ENCODE results near the gene KLHL3.

Gene KLHL3

DNA sequence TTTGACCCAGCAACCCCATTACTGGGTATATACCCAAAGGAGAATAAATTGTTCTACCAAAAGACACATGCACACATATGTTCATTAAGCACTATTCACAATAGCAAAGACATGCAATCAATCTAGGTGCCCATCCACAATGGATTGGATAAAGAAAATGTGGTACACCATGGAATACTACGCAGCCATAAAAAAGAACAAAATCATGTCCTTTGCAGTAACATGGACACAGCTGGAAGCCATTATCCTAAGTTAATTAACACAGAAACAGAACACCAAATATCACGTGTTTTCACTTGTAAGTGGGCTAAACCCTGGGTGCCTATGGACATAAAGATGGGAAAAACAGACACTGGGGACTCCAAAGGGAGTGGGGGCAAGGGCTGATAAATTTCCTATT lies 46.6 kb downstream of the KLHL3 start:
- Histone ChIP-seq H3K27me3 (ENCODE audit: insufficient read depth, low read length) (no peaks in the 10 kb centered on the region), H3K27ac (ENCODE audit: low read depth, low read length) (no peak overlapping the region), H3K4me1 (ENCODE audit: insufficient read depth, low read length) (no peaks in the 10 kb centered on the region), H3K9ac (ENCODE audit: low read depth, low read length) (no peak overlapping the region), H3K36me3 (ENCODE audit: insufficient read depth, low read length) (peaks cover 15% of the 10 kb centered on the region; the same call in 1 of the 2 replicates), H3K9me3 (ENCODE audit: insufficient read depth, low read depth, low read length) (peaks cover 3% of the 10 kb centered on the region; the same call in 1 of the 2 replicates), H3K4me3 (ENCODE audit: low read length) (no peak overlapping the region)
- WGBS = 95% methylated on average over 2 of the region's 2 CpGs

DNA sequence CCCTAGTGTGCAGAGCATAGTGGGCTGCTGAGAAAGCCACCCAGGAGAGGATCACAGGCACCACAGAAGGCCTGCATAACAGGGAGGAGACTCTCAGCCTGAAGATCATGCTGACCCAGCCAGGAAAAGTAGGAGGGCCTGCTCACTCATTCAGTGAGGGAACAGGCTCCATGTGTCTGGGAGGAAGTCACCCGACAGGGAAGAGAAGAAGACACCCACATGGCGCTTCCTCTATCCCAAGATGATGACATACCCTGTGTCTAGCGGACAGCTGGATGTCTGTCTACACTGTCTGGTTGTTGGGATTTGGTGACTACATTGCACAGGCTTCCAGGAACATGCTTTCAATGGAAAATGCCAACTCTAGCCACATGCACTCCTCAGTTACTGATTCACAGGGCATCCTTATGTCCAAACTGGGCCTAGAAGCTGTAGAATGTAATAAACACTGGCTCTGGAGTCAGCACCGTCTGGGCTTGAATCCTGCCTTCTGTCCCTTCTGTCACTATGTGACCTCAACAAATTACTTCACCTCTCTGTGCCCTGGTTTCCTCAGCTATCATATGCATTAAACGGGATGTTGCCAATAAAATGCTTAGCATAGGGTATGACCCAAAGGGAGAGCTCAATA lies 47.6 kb downstream of the KLHL3 start:
- 75% methylated on average over 5 of the region's 5 CpGs for WGBS
- Histone ChIP-seq H3K9me3 (ENCODE audit: insufficient read depth, low read depth, low read length) (peaks cover 3% of the 10 kb centered on the region; the same call in 1 of the 2 replicates), H3K4me1 (ENCODE audit: insufficient read depth, low read length) (no peaks in the 10 kb centered on the region), H3K36me3 (ENCODE audit: insufficient read depth, low read length) (peaks cover 15% of the 10 kb centered on the region; the same call in 1 of the 2 replicates), H3K4me3 (ENCODE audit: low read length) (no peak overlapping the region), H3K27me3 (ENCODE audit: insufficient read depth, low read length) (no peaks in the 10 kb centered on the region), H3K9ac (ENCODE audit: low read depth, low read length) (no peak overlapping the region), H3K27ac (ENCODE audit: low read depth, low read length) (no peak overlapping the region)

DNA sequence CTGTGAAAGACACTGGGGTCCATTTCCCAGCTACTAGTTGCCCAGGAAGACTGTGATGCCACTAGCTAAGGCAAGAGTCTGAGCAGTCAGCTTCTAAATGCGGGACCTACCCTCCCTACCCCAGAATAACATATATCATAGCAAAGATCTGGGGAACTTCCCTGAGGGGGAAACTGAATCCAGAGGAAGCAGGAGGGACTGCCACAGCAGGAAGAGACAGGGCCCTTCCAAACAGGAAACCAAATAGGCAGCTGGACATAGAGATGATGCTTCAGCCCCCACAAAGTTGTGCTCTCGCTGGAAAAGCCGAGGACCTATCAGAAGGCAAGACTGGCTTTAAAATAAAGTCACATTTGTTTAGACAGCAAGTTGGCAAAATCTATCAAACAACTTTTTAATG lies 51.1 kb downstream of the KLHL3 start:
- Histone ChIP-seq H3K4me1 (ENCODE audit: insufficient read depth, low read length) (no peaks in the 10 kb centered on the region), H3K36me3 (ENCODE audit: insufficient read depth, low read length) (peaks cover 6% of the 10 kb centered on the region; the same call in 1 of the 2 replicates), H3K27me3 (ENCODE audit: insufficient read depth, low read length) (no peaks in the 10 kb centered on the region), H3K27ac (ENCODE audit: low read depth, low read length) (no peak overlapping the region), H3K4me3 (ENCODE audit: low read length) (no peak overlapping the region), H3K9ac (ENCODE audit: low read depth, low read length) (no peak overlapping the region), H3K9me3 (ENCODE audit: insufficient read depth, low read depth, low read length) (peaks cover 3% of the 10 kb centered on the region; the same call in 1 of the 2 replicates)
- 89% methylated on average over 3 of the region's 3 CpGs for WGBS

DNA sequence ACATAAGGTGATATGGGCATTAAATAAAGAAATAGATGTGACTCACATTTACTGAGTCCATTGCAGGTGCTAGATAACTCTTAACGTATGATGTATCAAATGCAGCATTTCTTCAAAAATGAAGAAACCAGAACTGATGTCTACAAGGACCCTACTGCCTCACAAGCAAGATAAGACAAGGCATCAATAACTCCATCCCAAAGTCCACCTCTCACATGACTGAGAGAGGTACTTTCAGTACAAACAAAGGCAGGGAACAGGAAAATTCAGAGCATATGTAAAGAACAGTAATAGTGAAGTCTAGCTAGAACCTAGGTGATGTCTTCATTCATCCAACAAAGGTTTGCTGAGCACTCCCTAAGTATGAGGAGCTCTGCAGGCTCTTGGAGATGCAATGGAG lies 54.7 kb downstream of the KLHL3 start:
- Histone ChIP-seq H3K9me3 (ENCODE audit: insufficient read depth, low read depth, low read length) (no peaks in the 10 kb centered on the region), H3K4me3 (ENCODE audit: low read length) (no peak overlapping the region), H3K27ac (ENCODE audit: low read depth, low read length) (no peak overlapping the region), H3K9ac (ENCODE audit: low read depth, low read length) (no peak overlapping the region), H3K27me3 (ENCODE audit: insufficient read depth, low read length) (no peaks in the 10 kb centered on the region), H3K36me3 (ENCODE audit: insufficient read depth, low read length) (peaks cover 12% of the 10 kb centered on the region), H3K4me1 (ENCODE audit: insufficient read depth, low read length) (no peaks in the 10 kb centered on the region)
- WGBS = 100% methylated on average over 1 of the region's 1 CpG

DNA sequence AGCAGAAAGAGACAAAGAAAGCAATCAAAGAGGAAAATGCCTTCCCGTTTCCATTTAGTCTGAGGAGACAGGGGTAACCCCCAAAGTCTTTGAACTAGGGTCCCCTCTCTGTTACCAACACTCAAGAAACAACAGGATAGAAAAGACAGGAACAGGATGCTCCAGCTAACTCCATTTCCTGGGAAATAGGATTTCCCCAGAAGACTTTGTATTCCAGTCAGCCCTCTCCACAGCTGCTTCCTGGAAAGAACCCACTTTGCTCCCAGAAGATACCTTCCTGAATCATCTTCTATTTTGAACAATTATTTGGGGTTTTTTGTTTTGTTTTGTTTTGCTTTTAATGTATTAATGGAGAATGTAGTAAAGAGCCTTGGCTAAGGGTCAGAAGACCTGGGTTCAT lies 56.0 kb downstream of the KLHL3 start:
- Histone ChIP-seq H3K9me3 (ENCODE audit: insufficient read depth, low read depth, low read length) (no peaks in the 10 kb centered on the region), H3K27me3 (ENCODE audit: insufficient read depth, low read length) (no peaks in the 10 kb centered on the region), H3K27ac (ENCODE audit: low read depth, low read length) (no peak overlapping the region), H3K4me1 (ENCODE audit: insufficient read depth, low read length) (no peaks in the 10 kb centered on the region), H3K36me3 (ENCODE audit: insufficient read depth, low read length) (peaks cover 13% of the 10 kb centered on the region), H3K9ac (ENCODE audit: low read depth, low read length) (no peak overlapping the region), H3K4me3 (ENCODE audit: low read length) (no peak overlapping the region)
- 81% methylated on average over 1 of the region's 1 CpG for WGBS

DNA sequence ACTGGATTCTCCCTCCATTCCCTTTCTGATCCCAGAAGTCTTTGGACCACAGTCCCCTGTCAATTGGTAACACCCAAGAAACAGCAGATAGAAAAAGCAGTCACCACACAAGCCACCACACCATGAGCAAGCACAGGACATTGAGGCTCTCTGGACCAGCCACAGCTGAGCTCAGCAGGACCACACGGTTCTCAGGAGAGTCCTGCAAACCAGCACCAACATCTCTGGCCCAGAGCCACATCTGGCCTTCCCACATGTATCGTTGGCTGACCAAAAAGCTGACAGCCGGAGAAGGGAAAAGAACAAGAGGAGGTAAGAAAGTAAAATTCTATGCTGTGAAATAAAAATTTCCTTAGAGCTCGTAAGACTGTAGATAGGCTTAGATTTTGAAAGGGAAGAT lies 56.7 kb downstream of the KLHL3 start:
- H3K36me3 ChIP-seq (ENCODE audit: insufficient read depth, low read length) = peaks cover 13% of the 10 kb centered on the region
- no peak overlapping the region for H3K27ac ChIP-seq (ENCODE audit: low read depth, low read length)
- H3K27me3 ChIP-seq (ENCODE audit: insufficient read depth, low read length) = no peaks in the 10 kb centered on the region
- no peaks in the 10 kb centered on the region for H3K9me3 ChIP-seq (ENCODE audit: insufficient read depth, low read depth, low read length)
- no peak overlapping the region for H3K9ac ChIP-seq (ENCODE audit: low read depth, low read length)
- H3K4me3 ChIP-seq (ENCODE audit: low read length) = no peak overlapping the region
- 93% methylated on average over 4 of the region's 4 CpGs for WGBS
- H3K4me1 ChIP-seq (ENCODE audit: insufficient read depth, low read length) = no peaks in the 10 kb centered on the region

DNA sequence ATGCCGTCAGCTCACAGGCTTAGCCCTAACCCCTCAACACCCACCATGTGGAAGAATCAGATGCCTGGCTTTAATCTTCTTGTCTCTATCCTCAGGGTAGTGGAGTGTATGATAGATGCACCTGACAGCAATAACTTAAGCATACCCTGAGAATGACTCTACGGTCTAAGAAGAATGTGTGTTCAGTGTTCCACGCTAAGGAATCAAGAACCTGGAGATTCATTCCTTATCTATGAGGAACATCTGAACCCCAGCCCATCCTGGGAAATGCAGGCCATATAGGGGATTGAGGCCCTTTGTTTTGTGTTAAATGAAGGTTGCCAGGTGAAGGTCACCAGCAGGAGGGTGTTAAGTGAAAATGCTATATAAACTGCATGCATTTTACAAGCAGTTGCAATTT lies 63.0 kb downstream of the KLHL3 start:
- Histone ChIP-seq H3K36me3 (ENCODE audit: insufficient read depth, low read length) (peaks cover 13% of the 10 kb centered on the region), H3K4me3 (ENCODE audit: low read length) (no peak overlapping the region), H3K9me3 (ENCODE audit: insufficient read depth, low read depth, low read length) (no peaks in the 10 kb centered on the region), H3K9ac (ENCODE audit: low read depth, low read length) (no peak overlapping the region), H3K4me1 (ENCODE audit: insufficient read depth, low read length) (no peaks in the 10 kb centered on the region), H3K27me3 (ENCODE audit: insufficient read depth, low read length) (no peaks in the 10 kb centered on the region), H3K27ac (ENCODE audit: low read depth, low read length) (no peak overlapping the region)
- WGBS = 60% methylated on average over 3 of the region's 3 CpGs

DNA sequence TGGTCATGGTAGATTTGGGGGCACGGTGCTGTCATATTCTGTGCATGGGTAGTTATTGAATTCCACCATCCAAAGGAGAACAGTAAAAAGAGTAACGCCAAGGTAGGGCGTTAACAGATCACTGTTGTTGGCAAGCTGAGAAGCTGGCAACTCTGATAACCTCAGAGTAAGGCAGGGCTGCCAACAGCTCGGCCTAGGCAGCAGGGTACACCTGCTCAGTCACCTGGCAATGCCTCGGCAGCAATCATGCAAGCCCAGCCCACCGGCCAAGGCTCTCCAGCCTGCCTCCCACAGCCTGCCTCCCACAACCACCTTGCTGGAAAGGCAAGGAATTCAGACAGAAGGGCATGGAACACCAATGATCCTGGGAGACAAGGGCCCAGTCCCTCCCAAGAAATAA lies 63.9 kb downstream of the KLHL3 start:
- Histone ChIP-seq H3K27me3 (ENCODE audit: insufficient read depth, low read length) (no peaks in the 10 kb centered on the region), H3K9ac (ENCODE audit: low read depth, low read length) (no peak overlapping the region), H3K36me3 (ENCODE audit: insufficient read depth, low read length) (peaks cover 8% of the 10 kb centered on the region), H3K9me3 (ENCODE audit: insufficient read depth, low read depth, low read length) (no peaks in the 10 kb centered on the region), H3K4me1 (ENCODE audit: insufficient read depth, low read length) (no peaks in the 10 kb centered on the region), H3K27ac (ENCODE audit: low read depth, low read length) (no peak overlapping the region), H3K4me3 (ENCODE audit: low read length) (no peak overlapping the region)
- 93% methylated on average over 6 of the region's 6 CpGs for WGBS

DNA sequence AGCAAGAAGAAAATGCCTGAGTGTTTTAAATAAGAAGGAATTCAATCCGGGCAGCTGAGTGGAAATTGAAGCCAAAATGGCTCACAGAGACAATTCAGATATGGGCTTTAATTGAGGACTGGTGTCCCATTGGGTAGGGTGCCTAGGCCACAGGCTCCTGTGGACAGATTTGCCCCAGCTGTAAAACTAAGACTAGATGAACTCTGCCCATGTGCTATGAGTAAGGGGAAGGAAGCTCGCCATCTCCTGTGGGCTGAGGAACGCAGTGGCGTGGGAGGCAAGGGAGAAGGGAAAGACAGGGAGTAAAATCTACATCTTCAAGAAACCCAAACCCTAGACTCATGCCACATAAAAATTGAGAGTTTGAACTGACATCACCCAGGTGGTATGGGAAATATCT lies 66.1 kb downstream of the KLHL3 start:
- no peaks in the 10 kb centered on the region for H3K4me1 ChIP-seq (ENCODE audit: insufficient read depth, low read length)
- WGBS = 90% methylated on average over 3 of the region's 4 CpGs
- no peaks in the 10 kb centered on the region for H3K36me3 ChIP-seq (ENCODE audit: insufficient read depth, low read length)
- H3K27me3 ChIP-seq (ENCODE audit: insufficient read depth, low read length) = no peaks in the 10 kb centered on the region
- H3K27ac ChIP-seq (ENCODE audit: low read depth, low read length) = no peak overlapping the region
- no peak overlapping the region for H3K9ac ChIP-seq (ENCODE audit: low read depth, low read length)
- H3K4me3 ChIP-seq (ENCODE audit: low read length) = no peak overlapping the region
- H3K9me3 ChIP-seq (ENCODE audit: insufficient read depth, low read depth, low read length) = no peaks in the 10 kb centered on the region

DNA sequence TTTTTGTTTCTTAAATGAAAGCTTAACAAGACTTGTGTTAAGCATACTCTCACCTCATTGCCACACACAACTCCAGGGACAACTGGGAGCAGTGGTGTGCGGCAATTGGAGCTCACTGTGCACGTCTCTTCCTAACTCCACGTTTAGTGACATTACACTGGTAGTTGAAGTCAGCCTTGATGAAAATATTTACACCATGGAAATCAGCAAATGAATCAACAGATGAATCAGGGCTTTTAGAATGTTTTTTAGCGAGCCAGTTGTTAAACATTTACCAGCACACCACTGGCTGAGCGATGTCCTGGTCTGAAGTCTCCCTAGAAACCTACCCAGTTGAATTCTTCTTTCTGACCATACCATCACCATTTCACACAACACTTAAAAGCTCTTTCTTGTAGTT lies 67.3 kb downstream of the KLHL3 start:
- Histone ChIP-seq H3K9me3 (ENCODE audit: insufficient read depth, low read depth, low read length) (no peaks in the 10 kb centered on the region), H3K9ac (ENCODE audit: low read depth, low read length) (no peak overlapping the region), H3K4me1 (ENCODE audit: insufficient read depth, low read length) (no peaks in the 10 kb centered on the region), H3K36me3 (ENCODE audit: insufficient read depth, low read length) (no peaks in the 10 kb centered on the region), H3K27me3 (ENCODE audit: insufficient read depth, low read length) (no peaks in the 10 kb centered on the region), H3K4me3 (ENCODE audit: low read length) (no peak overlapping the region), H3K27ac (ENCODE audit: low read depth, low read length) (no peak overlapping the region)
- WGBS = 88% methylated on average over 5 of the region's 5 CpGs

DNA sequence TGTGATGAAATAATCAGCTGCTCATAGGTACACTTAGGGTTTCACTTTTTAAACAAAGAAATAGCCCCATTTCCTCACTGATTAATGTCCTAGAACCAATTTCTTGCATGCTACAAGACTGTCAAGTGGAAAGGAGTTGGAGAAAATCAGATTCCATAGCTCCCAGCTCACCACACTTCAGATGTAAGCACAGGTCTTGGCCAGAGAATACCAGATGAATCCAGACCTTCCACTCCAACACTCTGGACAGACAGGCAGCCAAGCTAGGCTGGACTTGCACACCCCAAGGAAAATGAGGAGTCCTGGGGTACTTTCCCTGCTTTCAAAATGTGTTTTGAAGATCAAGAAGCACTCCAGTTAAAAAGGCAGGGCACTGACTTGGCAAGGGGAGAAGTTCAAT lies 68.5 kb downstream of the KLHL3 start:
- Histone ChIP-seq H3K9ac (ENCODE audit: low read depth, low read length) (no peak overlapping the region), H3K27me3 (ENCODE audit: insufficient read depth, low read length) (no peaks in the 10 kb centered on the region), H3K4me1 (ENCODE audit: insufficient read depth, low read length) (no peaks in the 10 kb centered on the region), H3K27ac (ENCODE audit: low read depth, low read length) (no peak overlapping the region), H3K36me3 (ENCODE audit: insufficient read depth, low read length) (no peaks in the 10 kb centered on the region), H3K9me3 (ENCODE audit: insufficient read depth, low read depth, low read length) (no peaks in the 10 kb centered on the region), H3K4me3 (ENCODE audit: low read length) (no peak overlapping the region)

DNA sequence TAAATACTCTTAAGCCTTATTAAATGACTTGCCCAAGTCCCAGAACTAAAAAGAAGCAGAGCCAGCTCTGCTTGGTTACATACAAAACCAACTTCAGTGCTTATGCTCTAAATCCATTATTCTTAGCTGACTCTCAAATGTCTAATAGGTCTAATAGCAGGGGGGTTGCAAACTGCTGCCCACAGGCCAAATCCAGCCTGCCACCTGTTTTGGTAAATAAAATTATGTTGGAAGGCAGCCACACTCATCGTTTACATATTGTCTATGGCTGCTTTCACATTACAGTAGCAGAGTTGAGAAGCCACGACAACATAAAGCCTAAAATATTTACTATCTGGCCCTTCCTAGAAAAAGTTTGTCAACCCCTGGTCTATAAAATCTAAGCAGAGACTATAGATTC lies 69.0 kb downstream of the KLHL3 start:
- no peak overlapping the region for H3K27ac ChIP-seq (ENCODE audit: low read depth, low read length)
- no peaks in the 10 kb centered on the region for H3K9me3 ChIP-seq (ENCODE audit: insufficient read depth, low read depth, low read length)
- no peak overlapping the region for H3K9ac ChIP-seq (ENCODE audit: low read depth, low read length)
- no peaks in the 10 kb centered on the region for H3K4me1 ChIP-seq (ENCODE audit: insufficient read depth, low read length)
- 96% methylated on average over 2 of the region's 2 CpGs for WGBS
- H3K36me3 ChIP-seq (ENCODE audit: insufficient read depth, low read length) = no peaks in the 10 kb centered on the region
- no peaks in the 10 kb centered on the region for H3K27me3 ChIP-seq (ENCODE audit: insufficient read depth, low read length)
- H3K4me3 ChIP-seq (ENCODE audit: low read length) = no peak overlapping the region

All from HUES64 (cell line).